Ovary (tissue), 3 donors: ENCODE results near the gene SPTA1.

Experiments used
- CTCF ChIP-seq, 3 donors: fragments of 450-650 bp in 2 of 3; fragments of 200-600 bp in 1 of 3; IDR thresholded peaks; one replicate each; pipeline versions ENCODE4 v1.5.1 to v1.8.0; 2016 to 2022; ENCODE audit warnings: antibody characterized with exemption in 3 of 3, mild to moderate bottlenecking in 1 of 3
- EP300 ChIP-seq: sonication (generic); formaldehyde crosslinking; IDR thresholded peaks from one replicate; pipeline ENCODE4 v1.6.1; 2017; ENCODE audit warnings: antibody characterized with exemption
- donor health status: DM: no; HTN: no; CAD: no.

GRCh38 chr1:158735848-158736247 is 49.3 kb upstream of the SPTA1 start:
- TF ChIP-seq EP300 (no peak), CTCF (IDR thresholded peaks at IDR 0.05) (no peak)
